ENCODE measurements around the gene LBR. TPM values are rescaled to one million over a fixed set of nuclear protein-coding genes. Genes with fewer than 3 reads are reported as not detected.

The LBR gene
- total and polyA plus RNA-seq, 2 experiments from 2014 or later: 22.0 to 27.0 TPM

DNA sequence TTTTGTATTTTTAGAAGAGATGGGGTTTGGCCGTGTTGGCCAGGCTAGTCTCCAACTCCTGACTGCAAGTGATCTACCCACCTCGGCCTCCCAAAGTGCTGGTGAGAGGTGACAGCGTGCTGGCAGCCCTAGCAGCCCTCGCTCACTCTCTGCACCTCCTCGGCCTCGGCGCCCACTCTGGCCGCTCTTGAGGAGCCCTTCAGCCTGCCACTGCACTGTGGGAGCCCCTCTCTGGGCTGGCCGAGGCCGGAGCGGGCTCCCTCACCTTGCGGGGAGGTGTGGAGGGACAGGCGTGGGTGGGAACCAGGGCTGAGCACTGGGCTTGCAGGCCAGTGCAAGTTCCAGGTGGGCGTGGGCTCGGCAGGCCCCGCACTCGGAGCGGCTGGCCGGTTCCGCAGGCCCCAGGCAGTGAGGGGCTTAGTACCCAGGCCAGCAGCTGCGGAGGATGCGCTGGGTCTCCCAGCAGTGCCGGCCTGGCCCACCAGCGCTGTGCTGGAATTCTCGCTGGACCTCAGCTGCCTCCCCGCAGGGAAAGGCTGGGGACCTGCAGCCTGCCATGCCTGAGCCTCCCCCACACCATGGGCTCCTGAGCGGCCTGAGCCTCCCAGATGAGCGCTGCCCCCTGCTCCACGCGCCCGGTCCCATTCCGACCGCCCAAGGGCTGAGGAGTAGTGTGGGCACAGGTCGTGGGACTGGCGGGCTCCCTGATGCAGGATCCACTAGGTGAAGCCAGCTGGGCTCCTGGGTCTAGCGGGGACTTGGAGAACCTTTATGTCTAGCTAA, 3.4 kb upstream of the LBR start:
- H3K27ac ChIP-seq: no peak overlapping the region
- DNase-seq (ENCODE audit: low read depth in 1 of 2, low spot score in 1 of 2): no peak
- H3K36me3 ChIP-seq: no peaks in the 10 kb centered on the region
- no peaks in the 10 kb centered on the region for H3K9me3 ChIP-seq (ENCODE audit: low read depth)
- no peaks in the 10 kb centered on the region for H3K27me3 ChIP-seq
- no peaks in the 10 kb centered on the region for H3K4me1 ChIP-seq (ENCODE audit: low read depth)
- no peak overlapping the region for H3K4me3 ChIP-seq
- TF ChIP-seq CTCF (IDR thresholded peaks at IDR 0.05; ENCODE audit: low read depth, low read length): no peak

DNA sequence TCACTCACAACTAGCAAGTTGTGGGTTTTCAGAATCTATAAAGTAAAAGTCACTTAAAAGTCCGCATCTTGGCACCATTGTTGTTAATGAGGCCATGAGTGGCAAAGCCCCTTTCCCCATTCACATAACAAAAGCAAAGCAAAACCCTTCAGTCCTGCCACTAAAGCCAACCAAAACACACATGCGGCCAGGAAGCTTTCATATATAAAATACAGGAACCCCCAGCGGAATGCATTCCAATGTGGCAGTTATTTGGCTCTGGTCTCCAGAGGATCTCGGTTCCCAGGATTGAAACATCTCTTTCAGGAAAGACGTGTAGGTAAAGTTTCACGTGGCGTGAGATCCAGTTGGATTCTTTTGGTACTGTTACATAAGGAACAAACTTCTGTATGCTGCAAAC, 2.5 kb upstream of the LBR start:
- Histone ChIP-seq H3K9me3 (ENCODE audit: low read depth) (no peaks in the 10 kb centered on the region), H3K27me3 (peaks cover 7% of the 10 kb centered on the region), H3K36me3 (no peaks in the 10 kb centered on the region), H3K4me1 (ENCODE audit: low read depth) (no peaks in the 10 kb centered on the region), H3K4me3 (no peak overlapping the region), H3K27ac (no peak overlapping the region)
- peak in 1 of 2 donors; percentile 43 for DNase-seq (ENCODE audit: low read depth in 1 of 2, low spot score in 1 of 2)
- no peak for TF ChIP-seq CTCF (IDR thresholded peaks at IDR 0.05; ENCODE audit: low read depth, low read length)

DNA sequence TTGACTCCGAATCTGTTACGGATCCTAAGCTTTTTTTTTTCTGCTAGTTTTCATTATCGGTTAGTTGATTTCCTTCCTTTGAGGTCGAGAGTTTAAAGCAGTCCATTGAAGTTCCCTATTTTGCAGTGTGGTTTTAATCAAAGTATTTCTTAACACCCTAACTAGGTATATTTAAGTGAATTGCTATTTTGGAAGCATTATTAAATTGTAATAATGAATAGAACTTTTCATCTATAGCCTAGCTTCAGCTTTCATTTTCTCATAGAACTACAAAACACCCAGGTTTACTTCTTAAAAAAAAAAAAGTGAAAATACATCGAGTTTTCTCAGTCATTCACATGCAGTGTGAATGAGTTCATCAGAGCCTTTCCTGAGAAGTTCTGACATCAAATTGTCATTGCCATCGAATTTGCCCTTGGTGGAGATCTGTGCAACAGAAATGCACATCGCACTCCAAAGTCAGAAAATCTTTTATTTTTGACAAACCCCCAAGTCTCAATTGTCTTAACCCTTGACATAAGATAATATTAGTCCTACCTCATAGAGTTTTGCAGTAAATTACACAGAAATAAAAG, 1.1 kb upstream of the LBR start:
- Histone ChIP-seq H3K9me3 (ENCODE audit: low read depth) (no peaks in the 10 kb centered on the region), H3K27ac (no peak overlapping the region), H3K4me1 (ENCODE audit: low read depth) (peaks cover 10% of the 10 kb centered on the region), H3K36me3 (no peaks in the 10 kb centered on the region), H3K4me3 (peak overlapping the region; percentile 60), H3K27me3 (peaks cover 7% of the 10 kb centered on the region)
- DNase-seq (ENCODE audit: low read depth in 1 of 2, low spot score in 1 of 2): no peak
- TF ChIP-seq CTCF (IDR thresholded peaks at IDR 0.05; ENCODE audit: low read depth, low read length): no peak

DNA sequence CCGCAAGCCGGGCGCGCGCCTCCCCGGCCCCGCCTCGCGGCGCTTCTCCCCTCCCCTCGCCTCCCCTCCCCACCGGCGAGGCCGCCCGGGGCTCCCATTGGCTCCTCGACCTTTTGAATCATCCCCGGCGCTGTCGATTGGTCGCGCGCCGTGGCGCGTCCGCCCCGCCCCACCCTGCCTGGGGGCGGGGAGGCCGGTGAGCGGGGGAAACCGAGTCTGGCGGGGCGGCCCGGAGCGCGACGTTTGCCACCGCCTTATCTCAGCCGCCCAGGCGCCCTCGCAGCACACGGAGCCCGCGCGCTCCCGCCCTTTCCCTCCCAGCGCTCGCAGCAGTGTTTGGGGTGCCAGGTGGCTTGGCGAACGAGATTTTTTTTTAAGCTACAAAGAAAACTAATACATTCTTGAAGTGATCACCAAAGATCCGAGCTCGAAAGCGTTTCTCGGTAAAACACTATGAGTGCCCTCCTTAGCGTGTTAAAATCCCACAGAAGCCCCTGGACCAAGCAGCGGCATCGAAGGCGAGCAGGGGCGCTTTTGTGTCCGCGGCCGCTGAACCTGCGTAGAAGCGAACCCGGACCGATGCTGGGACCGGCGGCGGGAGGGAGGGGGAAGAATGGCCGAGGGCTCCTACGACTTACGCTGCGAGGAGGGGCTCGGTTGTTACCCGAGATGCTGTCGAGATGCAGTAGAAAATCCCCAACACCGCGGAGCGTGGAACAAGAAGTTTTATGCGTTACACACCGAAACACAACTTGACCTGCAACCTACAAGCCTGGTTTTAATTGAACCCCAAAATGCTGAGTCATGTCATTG, 436 bp upstream of the LBR start:
- no peak for TF ChIP-seq CTCF (IDR thresholded peaks at IDR 0.05; ENCODE audit: low read depth, low read length)
- H3K4me3 ChIP-seq: peak overlapping the region; percentile 60
- no peaks in the 10 kb centered on the region for H3K9me3 ChIP-seq (ENCODE audit: low read depth)
- DNase-seq (ENCODE audit: low read depth in 1 of 2, low spot score in 1 of 2): peak; percentile 93
- peaks cover 14% of the 10 kb centered on the region for H3K4me1 ChIP-seq (ENCODE audit: low read depth)
- H3K27me3 ChIP-seq: peaks cover 7% of the 10 kb centered on the region
- no peaks in the 10 kb centered on the region for H3K36me3 ChIP-seq
- peak overlapping the region; percentile 68 for H3K27ac ChIP-seq

GRCh38 chr1:225426395-225427234, 1.2 kb downstream of the LBR start:
- Histone ChIP-seq H3K27me3 (peaks cover 7% of the 10 kb centered on the region), H3K9me3 (ENCODE audit: low read depth) (no peaks in the 10 kb centered on the region), H3K4me1 (ENCODE audit: low read depth) (peaks cover 14% of the 10 kb centered on the region), H3K36me3 (no peaks in the 10 kb centered on the region), H3K4me3 (peak overlapping the region; percentile 60), H3K27ac (no peak overlapping the region)
- peak; percentile 35 to 69 for DNase-seq (ENCODE audit: low read depth in 1 of 2, low spot score in 1 of 2)
- TF ChIP-seq CTCF (IDR thresholded peaks at IDR 0.05; ENCODE audit: low read depth, low read length): no peak

Measured in cardiac muscle cell (in vitro differentiated cells and primary cell).